ENCODE data around the gene MYO3B.

MYO3B gene

DNA sequence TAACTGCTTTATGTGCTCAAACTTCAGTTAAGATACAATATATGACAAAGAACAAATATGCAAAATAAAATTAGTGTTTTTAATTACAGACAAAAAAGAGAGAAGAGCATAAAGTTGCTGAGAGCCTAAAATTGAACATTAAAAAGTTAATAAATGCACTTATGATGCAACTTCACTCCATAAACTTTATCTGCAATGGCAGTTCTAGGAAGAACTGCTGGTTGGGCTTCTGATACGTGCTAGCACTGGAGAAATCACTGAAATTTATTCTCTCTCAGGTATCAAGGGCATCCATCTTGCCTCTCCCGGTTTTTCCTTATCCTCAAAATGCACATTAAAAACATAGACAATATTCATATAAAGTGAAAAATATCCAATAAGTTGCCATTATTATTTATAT, 35.7 kb downstream of the MYO3B start:
- DNase-seq: no peak

DNA sequence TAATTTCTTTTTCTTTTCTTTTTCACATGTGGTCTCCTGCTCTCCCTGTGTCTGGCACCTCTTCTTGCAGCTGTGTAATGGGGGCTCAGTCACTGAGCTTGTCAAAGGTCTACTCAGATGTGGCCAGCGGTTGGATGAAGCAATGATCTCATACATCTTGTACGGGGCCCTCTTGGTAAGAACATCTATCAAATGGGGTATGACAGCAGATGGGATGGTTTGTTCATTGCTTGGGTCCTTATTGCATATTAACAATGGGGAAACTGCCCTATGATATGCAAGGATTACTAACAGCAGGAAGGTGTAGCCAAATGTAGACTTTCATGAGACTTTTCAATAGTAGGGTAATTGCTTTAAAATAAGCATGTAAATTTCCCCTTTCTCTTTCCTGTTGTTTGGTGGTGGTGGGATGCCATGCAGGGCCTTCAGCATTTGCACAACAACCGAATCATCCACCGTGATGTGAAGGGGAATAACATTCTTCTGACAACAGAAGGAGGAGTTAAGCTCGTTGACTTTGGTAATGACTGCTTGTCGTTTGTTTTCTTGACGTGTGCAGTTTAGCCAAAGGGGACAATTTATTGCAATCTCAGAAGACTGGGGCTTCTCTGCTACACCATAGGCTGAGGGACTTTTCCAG, 36.5 kb downstream of the MYO3B start:
- DNase-seq: no peak

GRCh38 chr2:170215021-170215420, 37.1 kb downstream of the MYO3B start:
- no peak for DNase-seq

DNA sequence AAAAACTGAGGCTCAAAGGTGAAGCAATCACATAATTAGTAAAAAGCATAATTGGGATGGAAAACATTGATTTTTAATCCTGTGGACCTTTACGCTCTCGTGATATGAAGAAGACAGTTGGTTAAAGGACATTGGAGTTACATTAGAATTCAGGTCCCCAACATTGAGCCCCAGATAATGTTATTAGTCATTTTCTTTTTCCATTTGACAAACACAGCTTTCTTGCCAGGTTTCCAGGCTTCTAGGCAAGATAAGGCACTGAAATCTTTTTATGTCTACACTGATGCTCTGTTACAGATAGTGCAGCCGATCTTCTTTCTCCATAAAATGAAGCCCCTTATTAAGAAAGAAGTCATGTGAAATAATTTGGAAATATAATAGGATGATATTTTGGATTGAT, 38.5 kb downstream of the MYO3B start:
- no peak for DNase-seq

GRCh38 chr2:170216981-170217380, 39.0 kb downstream of the MYO3B start:
- no peak for DNase-seq

DNA sequence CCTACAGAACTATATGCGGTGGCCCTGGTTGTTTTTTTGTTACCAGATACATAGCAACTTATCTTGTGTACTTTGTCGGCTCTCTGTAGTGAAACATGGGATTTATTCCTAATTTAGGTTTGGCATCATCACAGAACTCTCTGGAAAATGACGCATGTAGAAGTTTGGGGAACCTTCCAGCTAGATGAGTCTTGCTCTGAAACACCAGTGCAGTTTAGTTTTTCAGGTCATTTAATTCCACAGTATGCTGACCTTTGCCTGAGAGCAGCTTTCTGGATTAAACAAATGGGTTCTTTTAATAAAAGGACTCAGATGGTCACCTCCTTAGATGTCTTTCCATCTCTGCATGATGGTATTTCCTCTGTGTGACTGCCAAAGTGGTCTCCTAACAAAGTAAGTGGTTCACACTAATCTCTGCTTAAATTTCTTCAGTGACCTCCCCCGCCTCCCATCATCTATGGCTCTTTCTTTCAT, 39.9 kb downstream of the MYO3B start:
- no peak for DNase-seq

DNA sequence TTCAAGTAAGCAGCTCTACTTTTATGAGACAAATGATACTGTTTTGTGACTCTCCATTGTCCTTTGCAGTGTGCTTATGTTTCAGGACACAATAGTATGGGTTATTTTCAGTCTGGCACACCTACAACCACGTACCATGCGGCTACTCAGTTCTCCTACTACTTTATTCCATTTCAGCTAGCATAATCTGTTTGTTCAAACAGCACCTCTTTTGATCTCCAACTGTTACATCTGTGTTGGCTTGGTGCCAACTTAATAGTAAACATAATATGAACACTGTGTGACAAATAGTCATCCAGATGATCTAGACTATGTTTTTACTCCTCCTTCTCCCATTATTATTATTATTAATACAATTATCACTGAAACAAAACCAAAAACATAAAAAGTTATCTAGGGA, 40.5 kb downstream of the MYO3B start:
- DNase-seq: no peak

DNA sequence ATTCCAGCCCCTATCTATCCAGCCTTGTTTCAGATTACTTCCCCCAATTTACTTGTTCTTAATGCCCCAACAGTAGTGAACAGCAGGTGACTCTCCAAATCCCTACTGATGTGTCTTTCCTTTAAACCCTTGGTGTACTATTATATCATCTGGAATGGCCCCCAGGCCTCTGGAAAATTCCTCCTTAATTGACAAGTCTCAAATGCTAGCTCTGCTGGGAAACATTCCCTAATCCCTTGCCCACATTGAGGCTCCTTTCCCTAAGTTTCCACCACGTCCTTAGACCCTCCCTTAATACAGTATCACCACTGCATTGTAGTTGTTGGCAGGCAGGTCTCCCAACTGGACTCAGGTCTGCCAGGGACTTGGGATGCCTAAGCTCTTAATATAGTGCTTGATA, 41.0 kb downstream of the MYO3B start:
- DNase-seq: no peak

DNA sequence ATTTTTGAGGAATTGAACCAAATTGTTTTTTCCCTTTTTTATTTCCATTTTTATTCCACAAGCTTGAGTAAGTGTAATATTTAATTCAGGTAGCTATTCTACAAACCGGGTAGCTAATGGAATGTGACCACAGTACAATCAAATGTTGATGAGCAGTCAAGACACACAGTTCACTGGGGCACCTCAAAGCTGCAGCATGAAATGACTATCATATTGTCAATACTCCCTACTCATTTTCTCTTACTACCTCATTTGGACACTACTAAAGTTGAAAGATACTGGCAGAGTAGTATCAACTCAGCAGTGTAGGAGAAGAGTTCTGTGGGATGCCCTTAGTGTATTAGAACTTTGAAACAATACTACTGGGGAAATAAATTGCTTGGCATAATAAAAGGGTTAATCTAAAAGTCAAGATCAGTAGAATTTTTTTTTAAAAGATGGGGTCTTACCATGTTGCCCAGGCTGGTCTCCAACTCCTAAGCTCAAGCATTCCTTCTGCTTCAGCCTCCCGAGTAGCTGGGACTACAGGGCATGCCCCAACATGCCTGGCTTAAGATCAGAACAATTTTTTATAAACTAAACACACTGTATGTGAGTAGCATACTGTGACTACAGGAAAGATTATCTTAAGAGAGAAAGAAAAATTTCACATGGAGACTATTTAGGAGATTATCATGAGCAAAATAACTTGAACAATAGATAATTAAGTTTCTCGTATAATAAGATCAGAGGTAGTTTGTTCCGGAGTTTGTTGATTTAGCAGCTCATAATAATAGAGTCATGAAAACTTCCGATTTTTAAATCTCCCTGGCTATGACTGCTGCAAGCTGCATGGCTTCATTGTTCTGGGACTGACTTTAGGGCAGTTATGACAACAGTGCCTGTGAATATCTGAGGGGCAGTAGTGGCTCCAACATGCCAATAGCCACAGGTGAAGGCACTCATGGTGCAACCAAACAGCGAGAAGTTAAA, 43.7 kb downstream of the MYO3B start:
- no peak for DNase-seq

DNA sequence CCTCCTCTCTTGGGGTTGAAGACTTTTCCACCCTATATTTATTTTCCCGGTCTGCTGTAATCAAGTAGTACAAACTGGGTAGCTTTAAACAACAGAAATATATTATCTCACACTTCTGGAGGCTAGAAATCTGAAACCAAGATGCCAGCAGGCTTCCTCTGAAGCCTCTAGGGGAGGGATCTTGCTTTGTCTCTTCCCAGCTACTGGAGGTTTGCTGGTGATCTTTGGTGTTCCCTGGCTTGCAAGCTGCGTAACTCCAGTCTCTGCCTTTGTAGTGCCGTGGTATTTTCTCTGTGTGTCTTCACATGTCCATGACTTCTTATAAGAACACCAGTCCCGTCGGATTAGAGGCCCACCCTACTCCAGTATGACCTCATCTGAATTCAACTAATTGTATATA, 44.4 kb downstream of the MYO3B start:
- DNase-seq: no peak

GRCh38 chr2:170222842-170223241, 44.9 kb downstream of the MYO3B start:
- DNase-seq: no peak

DNA sequence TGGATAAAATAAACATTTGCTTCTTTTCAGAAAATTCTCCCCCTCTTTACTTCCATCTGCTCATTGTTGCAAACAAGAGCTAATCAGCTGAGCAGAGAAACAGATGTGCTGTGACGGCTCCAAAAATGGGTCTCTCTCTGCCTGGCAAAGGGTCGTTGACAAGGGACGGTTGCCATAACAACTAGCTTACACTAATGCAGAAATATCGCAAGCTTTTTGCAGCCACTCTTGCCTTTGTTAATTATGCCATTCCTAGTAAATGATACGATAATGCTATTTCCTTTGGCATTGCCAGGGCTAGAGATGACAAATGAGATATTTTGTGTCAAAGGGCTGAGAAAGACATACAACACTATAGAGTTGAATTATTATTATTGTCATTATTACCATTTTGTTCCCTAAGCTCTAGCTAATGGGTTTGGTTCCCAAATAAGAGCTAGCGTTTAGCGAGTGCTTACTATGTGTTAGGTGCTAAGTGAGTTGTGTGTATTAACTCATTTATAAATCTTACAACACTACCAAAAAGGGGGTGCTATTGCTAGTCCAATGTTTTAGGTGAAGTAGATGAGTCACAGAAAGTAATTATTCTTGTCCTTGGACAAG, 46.8 kb downstream of the MYO3B start:
- DNase-seq: peak; percentile 28

GRCh38 chr2:170226216-170226615, 48.3 kb downstream of the MYO3B start:
- no peak for DNase-seq

- DNase-seq: no peak
Observed at GRCh38 chr2:170227507-170227947, 49.6 kb downstream of the MYO3B start.

- no peak for DNase-seq
Observed at GRCh38 chr2:170227951-170228350, 50.0 kb downstream of the MYO3B start.

DNA sequence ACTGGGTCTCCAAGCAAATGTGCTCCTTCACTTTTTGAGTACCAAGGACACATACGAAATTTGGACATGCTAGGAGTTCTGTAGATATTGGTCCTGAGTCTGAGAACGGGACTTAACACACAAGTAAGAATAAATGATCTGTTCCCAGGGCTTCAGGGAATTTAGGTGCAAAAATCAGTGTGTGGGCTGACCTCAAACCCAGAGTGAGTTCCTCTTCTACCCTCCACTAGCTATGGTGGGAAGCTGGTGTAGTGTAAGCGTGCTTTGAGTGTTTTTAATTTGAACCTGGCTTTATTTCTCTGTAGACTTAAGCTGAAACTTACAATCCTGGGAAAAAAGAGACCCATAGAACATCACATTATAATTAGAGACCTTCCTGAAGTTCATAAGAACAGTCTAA, 50.5 kb downstream of the MYO3B start:
- no peak for DNase-seq

DNA sequence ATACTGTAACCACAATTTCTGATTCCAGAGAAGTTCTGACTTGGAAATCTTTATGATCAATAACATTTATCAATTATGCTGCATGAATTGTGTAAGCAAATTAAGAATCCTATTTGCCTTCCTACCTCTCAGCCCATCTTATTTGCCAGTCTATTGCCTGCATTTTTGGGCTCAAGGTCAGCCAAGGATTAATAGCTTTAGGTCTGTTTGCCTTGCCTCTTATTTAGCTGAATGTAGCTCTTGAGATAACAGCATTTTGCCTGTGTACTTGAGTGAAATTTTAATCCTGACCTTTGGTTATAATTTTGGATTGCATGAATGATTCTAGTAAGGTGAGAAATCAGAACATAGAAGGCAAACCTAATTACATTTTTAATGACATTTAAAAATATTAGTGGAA, 51.2 kb downstream of the MYO3B start:
- no peak for DNase-seq

GRCh38 chr2:170229744-170230143, 51.8 kb downstream of the MYO3B start:
- no peak for DNase-seq

DNA sequence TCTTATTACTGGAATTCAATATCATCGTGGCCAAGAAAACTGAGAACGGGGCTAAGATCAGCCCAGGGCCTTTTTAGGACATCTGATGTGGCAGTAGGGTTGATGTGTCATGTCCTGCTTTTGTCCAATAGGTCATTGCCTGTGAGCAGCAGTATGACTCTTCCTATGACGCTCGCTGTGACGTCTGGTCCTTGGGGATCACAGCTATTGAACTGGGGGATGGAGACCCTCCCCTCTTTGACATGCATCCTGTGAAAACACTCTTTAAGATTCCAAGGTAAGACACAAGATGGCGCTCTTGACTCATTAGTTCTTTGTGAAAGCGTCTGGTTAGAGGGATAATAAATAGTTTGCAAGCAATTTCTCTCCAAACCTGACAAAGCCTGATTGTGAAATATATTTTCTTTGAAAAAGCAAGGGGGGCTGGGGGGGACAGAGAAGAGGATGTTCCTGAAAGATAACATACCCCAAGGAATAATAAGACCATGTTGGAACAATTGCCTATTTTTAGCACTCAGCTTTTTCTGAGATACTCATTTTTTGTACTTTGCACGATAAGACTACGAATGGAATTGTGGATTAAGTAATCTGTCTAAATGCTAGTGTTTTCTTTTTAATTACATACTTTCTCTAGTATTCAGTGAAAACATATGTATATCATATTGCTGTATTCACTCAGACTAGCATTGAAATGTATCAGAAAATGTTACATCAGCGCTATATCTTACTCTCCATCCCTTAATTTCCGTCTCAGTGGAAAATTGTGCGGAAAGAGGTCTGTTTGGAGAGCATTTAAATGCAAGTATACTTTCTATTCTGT, 58.1 kb downstream of the MYO3B start:
- peak; percentile 28 for DNase-seq

- DNase-seq: no peak
Observed at GRCh38 chr2:170236680-170237047, 58.7 kb downstream of the MYO3B start.

GRCh38 chr2:170237572-170238120, 59.7 kb downstream of the MYO3B start:
- no peak for DNase-seq

DNA sequence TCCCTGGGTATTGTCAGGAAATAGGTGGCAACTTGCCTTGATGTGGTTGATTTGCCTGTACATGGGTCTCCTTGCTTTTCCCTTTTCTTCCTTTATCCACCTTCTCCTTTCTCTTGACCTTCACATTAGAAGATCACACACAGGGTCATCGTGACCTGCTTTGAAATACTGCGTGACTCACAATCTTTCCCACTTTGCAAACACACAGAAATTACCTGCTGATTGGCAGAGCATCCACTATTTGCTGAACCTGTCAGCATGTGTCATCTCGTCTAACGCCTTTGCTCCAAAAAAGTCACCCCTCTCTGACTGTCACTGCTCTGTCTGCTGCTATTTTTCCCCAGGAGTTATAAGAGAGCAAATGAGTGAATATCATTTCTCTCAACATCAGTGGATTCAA, 60.8 kb downstream of the MYO3B start:
- DNase-seq: no peak

- DNase-seq: no peak
Observed at GRCh38 chr2:170240629-170241028, 62.7 kb downstream of the MYO3B start.
